GDM1 (cell line): ENCODE results near the gene HSPB6.
"Not testable (repeated sequence)": the region's sequence is repeated elsewhere in the genome, so short reads cannot be mapped to it uniquely, and the experiment has no call there.

Experiments used
- DNase-seq: peaks from one replicate; lab custom pipeline; 2025; lab: John Stamatoyannopoulos, UW

Gene HSPB6

DNA sequence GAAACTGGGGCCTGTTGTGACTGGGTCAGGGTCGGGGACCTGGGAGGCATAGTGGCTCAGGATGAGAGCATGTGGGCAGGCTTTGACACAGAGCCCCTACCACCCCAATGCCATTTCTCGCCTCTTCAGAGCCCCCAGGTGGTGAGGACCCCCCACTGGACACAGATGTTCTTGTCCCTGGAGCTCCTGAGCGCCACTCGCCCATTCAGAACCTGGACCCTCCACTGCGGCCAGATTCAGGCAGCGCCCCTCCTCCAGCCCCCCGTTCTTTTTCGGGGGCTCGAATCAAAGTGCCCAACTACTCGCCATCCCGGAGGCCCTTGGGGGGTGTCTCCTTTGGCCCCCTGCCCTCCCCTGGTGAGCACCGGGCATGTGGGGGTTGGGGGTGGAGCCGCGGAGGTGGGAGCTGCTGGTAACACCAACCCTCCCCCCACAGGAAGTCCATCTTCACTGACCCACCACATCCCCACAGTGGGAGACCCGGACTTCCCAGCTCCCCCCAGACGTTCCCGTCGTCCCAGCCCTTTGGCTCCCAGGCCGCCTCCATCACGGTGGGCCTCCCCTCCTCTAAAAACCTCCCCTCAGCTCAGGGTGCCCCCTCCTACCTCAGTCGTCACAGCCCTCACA, 24.9 kb downstream of the HSPB6 start:
- no peak for DNase-seq

DNA sequence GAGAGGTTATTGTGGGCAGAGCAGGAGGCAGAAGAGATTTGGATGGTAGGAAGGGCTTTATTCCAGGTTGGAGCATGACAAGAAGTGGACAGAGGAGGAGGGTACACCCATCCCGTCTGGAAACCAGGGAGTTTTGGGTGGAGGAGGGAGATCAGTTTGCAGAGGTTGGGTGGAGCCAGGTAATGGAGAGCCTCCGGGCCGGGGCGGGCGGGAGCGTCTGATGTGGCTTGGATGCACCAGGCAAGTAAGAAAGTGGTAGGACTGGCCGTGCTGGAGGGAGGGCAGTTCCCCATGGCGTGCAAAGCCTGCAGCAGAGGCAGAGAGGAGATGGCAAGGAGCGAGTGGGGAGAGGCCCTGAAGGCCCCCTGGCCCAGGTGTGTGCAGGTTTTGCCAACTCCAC, 25.5 kb downstream of the HSPB6 start:
- no peak for DNase-seq

DNA sequence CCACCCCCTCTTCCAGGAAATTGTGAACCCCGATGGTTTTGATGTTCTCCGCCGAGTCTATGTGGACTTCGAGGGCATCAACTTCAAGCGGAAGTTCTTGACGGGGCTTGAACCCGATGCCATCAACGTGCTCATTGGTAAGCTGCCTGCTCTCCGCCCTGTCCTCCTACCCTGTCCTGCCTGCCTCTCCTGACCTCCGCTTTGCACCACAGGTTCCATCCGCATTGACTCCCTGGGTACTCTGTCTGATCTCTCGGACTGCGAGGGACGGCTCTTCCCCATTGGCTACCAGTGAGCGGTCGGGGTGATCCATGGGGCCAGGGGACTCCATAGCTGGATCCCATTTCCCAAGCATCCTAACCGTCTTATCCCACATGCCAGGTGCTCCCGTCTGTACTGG, 26.5 kb downstream of the HSPB6 start:
- DNase-seq: no peak

DNA sequence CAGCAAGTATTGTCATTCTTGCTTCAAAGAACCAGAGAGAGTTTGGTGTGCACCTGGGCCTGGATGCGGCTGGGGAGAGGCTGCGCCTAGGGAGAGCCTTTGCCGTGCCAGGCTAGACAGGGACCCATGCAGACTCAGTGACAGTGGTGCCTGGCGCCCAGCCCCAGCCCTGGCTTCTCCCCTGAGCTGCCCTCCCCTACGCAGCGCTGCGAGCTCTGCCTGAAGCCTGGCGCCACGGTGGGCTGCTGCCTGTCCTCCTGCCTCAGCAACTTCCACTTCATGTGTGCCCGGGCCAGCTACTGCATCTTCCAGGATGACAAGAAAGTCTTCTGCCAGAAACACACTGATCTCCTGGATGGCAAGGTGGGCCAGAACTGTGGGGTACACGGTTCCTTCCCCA, 27.1 kb downstream of the HSPB6 start:
- no peak for DNase-seq

DNA sequence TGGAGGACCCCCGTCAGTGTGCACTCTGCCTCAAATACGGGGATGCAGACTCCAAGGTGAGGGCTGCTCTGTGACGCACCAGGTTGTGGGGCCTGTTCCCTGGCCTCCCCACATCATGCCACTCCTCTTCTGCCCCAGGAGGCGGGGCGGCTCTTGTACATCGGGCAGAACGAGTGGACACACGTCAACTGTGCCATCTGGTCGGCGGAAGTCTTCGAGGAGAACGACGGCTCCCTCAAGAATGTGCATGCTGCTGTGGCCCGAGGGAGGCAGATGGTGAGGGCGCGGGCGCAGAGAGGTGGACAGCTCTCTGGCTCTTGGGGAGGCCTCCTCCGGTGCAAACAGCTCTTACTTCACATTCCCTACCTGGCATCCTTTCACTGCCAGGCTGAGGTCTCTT, 27.8 kb downstream of the HSPB6 start:
- DNase-seq: no peak

DNA sequence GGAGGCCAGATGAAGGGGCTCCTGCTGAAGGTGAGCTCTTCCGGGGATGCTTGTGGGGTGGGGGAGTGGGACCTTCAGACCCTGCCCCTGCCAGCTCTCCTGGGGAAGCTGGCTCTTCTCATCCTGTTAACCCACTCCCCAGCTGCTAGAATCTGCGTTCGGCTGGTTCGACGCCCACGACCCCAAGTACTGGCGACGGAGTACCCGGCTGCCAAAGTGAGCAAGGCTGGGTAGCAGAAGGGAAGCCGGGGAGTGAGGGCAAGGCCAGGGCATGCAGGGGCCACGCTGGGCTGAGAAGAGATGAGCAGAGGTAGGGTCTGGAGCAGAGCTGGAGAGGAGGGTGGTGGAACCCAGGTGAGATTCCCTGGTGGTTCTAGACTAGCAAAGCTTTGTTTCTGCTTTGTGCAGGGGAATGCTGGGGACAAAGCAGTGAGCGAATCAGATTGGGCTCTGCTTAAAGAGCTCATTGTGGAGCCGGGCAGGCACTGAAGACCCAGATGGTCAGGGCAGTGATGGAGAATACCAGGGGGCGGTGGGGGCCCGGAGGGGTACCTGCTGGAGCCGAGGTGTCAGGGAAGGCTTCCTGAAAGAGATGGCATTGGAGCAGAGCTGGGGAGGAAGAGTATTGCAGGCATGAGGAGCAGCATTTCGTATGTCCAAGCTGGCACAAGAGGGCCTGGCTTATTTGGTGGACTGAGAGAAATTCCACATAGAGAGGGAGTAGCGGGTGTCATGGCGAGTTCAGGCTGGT, 28.7 kb downstream of the HSPB6 start:
- no peak for DNase-seq

DNA sequence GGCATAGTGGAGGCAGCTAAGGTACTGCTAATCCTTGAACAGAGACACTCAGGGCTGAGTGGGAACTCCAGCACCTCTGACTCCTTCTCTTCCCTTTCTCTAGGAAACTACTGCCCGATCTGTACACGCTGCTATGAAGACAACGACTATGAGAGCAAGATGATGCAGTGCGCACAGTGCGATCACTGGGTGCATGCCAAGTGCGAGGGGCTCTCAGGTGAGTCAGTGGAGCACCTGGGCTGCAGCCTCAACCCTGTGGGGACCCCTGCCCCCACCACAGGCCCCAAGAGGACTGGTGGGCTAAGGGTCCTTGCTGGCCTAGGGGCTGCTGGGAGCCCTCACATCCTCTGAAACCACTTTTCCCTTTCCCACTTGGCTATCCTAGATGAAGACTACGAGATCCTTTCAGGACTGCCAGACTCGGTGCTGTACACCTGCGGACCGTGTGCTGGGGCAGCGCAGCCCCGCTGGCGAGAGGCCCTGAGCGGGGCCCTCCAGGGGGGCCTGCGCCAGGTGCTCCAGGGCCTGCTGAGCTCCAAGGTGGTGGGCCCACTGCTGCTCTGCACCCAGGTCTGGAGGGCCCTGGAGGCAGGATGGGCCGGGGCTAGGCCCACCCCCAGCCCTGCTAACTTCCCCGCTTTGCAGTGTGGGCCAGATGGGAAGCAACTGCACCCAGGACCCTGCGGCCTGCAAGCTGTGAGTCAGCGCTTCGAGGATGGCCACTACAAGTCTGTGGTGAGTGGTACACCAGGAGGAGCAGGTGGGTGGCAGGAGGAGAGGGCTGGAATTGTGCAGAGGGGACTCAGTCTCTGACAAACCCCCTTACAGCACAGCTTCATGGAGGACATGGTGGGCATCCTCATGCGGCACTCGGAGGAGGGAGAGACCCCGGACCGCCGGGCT, 29.5 kb downstream of the HSPB6 start:
- DNase-seq: no peak

DNA sequence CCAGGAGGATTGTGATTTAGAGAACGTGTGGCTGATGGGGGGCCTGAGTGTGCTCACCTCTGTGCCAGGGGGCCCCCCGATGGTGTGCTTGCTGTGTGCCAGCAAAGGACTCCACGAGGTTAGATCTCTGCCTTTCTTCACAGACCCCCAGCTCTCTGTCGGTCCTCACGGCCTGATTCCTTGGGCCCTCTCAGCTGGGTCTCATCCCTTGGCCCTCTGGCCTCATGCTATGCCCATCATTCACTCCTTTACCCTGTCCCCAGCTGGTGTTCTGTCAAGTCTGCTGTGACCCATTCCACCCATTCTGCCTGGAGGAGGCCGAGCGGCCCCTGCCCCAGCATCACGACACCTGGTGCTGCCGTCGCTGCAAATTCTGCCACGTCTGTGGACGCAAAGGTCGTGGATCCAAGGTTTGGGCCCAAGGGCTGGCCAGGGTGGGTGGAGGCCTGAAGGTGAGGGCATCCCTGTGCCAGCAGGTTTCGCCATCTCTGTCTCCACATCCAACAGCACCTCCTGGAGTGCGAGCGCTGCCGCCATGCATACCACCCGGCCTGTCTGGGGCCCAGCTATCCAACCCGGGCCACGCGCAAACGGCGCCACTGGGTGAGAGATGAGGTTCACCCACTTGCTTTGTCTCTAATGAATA, 31.5 kb downstream of the HSPB6 start:
- no peak for DNase-seq

DNA sequence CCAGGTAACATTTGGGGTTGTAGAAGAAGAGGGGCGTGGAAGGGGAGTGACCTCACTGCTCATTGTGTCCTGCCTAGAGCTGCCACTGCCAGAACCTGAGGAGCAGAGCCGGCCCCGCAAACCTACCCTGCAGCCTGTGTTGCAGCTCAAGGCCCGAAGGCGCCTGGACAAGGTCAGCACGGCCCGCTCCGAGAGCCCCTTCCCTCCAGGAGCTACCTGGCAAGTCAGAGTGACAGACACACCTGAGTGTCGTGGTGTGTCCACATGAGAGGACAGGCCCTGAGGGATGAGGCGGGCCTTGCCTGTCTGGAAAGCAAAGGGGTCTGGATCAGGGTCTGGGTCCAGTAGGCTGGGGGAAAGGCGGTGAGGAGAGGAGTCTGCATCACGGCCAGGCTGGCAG, 32.3 kb downstream of the HSPB6 start:
- no peak for DNase-seq

DNA sequence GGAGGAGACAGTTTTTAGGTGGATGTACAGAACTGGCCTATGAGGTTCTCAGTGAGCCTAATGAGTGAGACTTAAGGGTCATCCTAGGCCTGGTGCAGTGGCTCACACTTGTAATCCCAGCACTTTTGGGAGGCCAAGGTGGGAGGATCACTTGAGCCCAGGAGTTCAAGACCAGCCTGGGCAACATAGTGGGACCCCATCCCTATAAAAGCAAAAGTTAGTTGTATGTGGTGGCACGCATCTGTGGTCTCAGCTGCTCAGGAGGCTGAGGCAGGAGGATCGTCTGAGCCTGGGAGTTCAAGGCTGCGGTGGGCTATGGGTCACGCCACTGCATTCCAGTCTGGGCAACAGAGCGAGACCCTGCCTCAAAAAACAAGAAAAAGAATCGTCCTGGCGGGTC, 32.7 kb downstream of the HSPB6 start:
- DNase-seq: not testable (repeated sequence)

DNA sequence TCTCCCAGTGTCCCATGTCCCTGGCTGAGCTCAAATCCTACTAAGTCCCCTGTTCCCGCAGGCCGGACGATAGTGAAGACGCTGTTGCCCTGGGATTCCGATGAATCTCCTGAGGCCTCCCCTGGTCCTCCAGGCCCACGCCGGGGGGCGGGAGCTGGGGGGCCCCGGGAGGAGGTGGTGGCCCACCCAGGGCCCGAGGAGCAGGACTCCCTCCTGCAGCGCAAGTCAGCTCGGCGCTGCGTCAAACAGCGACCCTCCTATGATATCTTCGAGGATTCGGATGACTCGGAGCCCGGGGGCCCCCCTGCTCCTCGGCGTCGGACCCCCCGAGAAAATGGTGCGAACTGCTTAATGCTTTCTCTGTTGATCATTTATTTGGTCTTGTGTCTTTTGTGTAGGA, 33.2 kb downstream of the HSPB6 start:
- DNase-seq: no peak

DNA sequence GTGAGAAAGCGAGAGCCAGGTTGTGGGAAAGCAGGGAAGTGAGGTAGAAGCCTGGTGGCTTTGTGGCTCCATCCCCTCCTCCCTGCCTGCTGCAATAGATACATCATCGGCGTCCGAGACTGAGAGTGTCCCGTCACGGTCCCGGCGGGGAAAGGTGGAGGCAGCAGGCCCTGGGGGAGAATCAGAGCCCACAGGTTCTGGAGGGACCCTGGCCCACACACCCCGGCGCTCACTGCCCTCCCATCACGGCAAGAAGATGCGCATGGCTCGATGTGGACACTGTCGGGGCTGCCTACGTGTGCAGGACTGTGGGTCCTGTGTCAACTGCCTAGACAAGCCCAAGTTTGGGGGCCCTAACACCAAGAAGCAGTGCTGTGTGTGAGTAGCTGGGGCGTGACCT, 33.9 kb downstream of the HSPB6 start:
- no peak for DNase-seq

DNA sequence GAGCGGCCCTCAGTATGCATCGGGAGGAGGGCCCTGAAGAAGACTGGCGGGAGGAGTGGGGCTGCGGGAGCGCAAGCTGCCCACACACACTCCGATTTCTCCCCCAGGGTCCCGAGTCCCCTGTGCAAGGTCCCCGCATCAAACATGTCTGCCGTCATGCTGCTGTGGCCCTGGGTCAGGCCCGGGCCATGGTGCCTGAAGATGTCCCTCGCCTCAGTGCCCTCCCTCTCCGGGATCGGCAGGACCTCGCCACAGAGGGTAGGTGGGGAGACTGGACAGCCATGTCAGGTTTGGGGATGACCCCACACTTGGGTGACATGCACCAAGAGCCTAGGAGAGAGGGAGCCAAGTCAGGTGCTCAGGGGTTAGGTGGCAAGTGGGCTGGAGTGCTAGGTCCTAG, 34.4 kb downstream of the HSPB6 start:
- no peak for DNase-seq

DNA sequence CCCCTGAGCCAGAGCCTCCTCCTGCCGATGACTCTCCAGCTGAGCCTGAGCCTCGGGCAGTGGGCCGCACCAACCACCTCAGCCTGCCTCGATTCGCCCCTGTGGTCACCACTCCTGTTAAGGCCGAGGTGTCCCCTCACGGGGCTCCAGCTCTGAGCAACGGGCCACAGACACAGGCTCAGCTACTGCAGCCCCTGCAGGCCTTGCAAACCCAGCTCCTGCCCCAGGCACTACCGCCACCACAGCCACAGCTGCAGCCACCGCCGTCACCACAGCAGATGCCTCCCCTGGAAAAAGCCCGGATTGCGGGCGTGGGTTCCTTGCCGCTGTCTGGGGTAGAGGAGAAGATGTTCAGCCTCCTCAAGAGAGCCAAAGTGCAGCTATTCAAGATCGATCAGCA, 35.5 kb downstream of the HSPB6 start:
- no peak for DNase-seq

DNA sequence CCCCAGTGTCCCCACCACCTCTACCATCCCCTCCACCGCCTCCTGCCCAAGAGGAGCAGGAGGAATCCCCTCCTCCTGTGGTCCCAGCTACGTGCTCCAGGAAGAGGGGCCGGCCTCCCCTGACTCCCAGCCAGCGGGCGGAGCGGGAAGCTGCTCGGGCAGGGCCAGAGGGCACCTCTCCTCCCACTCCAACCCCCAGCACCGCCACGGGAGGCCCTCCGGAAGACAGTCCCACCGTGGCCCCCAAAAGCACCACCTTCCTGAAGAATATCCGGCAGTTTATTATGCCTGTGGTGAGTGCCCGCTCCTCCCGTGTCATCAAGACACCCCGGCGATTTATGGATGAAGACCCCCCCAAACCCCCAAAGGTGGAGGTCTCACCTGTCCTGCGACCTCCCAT, 36.2 kb downstream of the HSPB6 start:
- DNase-seq: no peak

DNA sequence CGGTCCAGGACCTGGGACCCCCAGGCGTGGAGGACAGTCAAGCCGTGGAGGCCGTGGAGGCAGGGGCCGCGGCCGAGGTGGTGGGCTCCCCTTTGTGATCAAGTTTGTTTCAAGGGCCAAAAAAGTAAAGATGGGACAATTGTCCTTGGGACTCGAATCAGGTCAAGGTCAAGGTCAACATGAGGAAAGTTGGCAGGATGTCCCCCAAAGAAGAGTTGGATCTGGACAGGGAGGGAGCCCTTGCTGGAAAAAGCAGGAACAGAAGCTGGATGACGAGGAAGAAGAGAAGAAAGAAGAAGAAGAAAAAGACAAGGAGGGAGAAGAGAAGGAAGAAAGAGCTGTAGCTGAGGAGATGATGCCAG, 36.7 kb downstream of the HSPB6 start:
- DNase-seq: no peak

DNA sequence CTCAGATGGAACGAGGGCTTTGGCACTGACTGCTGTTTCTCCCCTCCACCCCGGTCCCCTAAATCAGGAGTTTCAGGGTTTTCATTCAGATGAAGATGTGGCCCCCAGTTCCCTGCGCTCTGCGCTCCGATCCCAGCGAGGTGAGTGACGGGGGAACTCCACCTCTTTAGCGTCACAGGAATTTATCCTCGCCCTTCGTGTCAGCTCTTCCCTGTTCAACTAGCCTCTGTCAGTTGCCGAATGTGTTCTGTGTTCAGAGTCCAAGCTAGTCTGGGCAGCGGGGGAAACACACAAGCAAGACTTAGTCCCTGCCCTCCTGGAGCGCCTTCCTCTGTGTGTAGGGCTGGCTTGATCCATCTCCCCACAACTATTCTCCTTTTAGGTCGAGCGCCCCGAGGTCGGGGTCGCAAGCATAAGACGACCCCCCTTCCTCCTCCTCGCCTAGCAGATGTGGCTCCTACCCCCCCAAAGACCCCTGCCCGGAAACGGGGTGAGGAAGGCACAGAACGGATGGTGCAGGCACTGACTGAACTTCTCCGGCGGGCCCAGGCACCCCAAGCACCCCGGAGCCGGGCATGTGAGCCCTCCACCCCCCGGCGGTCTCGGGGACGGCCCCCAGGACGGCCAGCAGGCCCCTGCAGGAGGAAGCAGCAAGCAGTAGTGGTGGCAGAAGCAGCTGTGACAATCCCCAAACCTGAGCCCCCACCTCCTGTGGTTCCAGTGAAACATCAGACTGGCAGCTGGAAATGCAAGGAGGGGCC, 37.2 kb downstream of the HSPB6 start:
- no peak for DNase-seq

DNA sequence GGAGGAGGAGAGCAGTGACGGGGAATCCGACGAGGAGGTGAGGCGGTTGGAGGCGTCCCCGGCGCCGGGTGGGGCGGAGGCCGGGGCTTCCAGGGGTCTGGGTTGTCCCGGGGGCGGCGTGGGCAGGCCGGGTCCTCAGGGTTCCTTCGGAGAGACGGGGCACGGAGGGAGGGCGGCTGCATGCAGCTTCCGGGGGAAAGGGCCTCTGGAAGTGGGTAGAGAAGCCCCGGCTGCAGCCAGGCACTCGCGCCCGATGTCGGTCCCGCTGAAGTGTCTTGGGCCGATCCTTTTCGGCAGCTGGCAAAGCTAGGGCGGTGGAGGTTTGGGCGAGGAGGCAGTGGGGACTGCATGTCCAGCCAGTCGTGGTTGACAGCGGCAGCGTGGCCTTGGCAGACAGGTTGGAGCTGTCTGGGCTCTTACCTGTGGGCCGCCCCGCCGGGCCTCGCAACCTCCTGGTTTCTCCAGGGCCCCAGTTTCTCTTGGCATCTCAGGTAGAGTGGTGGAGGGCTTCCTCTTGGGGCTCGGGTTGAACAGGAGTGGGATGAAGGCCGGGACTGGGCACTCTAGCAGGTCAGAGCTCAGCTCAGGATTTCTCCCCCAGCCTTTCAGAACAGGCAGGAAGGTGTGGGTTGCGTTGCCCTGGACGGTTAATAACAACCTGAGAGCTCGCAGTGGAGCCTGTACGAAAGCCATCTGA, 38.3 kb downstream of the HSPB6 start:
- no peak for DNase-seq

DNA sequence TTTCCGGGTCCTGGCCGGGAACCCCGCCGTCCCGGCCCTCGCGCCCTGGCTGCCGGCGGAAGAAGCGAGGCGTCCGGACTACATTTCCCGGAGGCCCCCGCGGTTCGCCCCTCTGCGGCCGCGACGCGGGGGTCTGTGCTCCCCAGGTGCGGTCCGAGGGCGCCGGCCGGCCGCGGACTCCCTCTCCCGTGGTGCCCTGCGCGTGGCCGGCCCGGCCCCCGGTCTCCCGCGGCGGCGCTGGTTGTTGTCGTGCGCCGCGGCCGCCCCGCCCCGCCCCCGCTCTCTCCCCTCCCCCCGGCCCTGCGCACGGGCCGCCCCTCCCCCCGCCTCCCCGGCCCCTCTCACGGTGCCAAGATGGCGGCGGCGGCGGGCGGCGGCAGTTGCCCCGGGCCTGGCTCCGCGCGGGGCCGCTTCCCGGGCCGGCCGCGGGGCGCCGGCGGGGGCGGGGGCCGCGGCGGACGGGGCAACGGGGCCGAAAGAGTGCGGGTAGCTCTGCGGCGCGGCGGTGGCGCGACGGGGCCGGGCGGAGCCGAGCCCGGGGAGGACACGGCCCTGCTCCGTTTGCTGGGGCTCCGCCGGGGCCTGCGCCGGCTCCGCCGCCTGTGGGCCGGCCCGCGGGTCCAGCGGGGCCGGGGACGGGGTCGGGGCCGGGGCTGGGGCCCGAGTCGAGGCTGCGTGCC, 39.0 kb downstream of the HSPB6 start, which contains the start of gene KMT2B:
KMT2B (plus strand) TSS at position 339 of the 680 bp plus-strand sequence; CDS start at position 355, 16 bp downstream.
- no peak for DNase-seq
